CD4-positive, alpha-beta T cell treated with Interleukin-6 at 100 ng/mL for 8 hours (primary cell): ENCODE results near the gene RNF141.

Source experiments
- DNase-seq: peaks from one replicate; pipeline ENCODE4 v3.0.0-alpha.2; 2020; ENCODE audit warnings: mixed read lengths, low spot score

RNF141 gene

GRCh38 chr11:10540915-10541560 lies at the start of gene RNF141:
Gene RNF141 (minus strand): TSS chr11:10541187. CDS start chr11:10534158, 7,029 bp downstream.
- peak; percentile 90 for DNase-seq

- DNase-seq: no peak
Measured at GRCh38 chr11:10590218-10590915, 49.4 kb upstream of the RNF141 start.

- no peak for DNase-seq
Measured at GRCh38 chr11:10588904-10589303, 47.9 kb upstream of the RNF141 start.

- DNase-seq: no peak
Measured at GRCh38 chr11:10587995-10588394, 47.0 kb upstream of the RNF141 start.

GRCh38 chr11:10587388-10587787 lies 46.4 kb upstream of the RNF141 start:
- DNase-seq: no peak

GRCh38 chr11:10584071-10584501 lies 43.1 kb upstream of the RNF141 start:
- DNase-seq: no peak

- no peak for DNase-seq
Measured at GRCh38 chr11:10581481-10582019, 40.6 kb upstream of the RNF141 start.

- no peak for DNase-seq
Measured at GRCh38 chr11:10580623-10581022, 39.6 kb upstream of the RNF141 start.

GRCh38 chr11:10579700-10580099 lies 38.7 kb upstream of the RNF141 start:
- DNase-seq: no peak

GRCh38 chr11:10576035-10576398 lies 35.0 kb upstream of the RNF141 start:
- DNase-seq: no peak

GRCh38 chr11:10575346-10576034 lies 34.5 kb upstream of the RNF141 start:
- DNase-seq: no peak

GRCh38 chr11:10573556-10573955 lies 32.6 kb upstream of the RNF141 start:
- DNase-seq: no peak

GRCh38 chr11:10573028-10573427 lies 32.0 kb upstream of the RNF141 start:
- DNase-seq: no peak

- no peak for DNase-seq
Measured at GRCh38 chr11:10572533-10572932, 31.5 kb upstream of the RNF141 start.

- no peak for DNase-seq
Measured at GRCh38 chr11:10568486-10568941, 27.5 kb upstream of the RNF141 start, which contains the start of gene LYVE1. Gene LYVE1 (minus strand): TSS chr11:10568665. CDS start chr11:10568532, 133 bp downstream.

GRCh38 chr11:10567446-10567845 lies 26.5 kb upstream of the RNF141 start:
- DNase-seq: no peak

- DNase-seq: no peak
Measured at GRCh38 chr11:10566257-10566957, 25.4 kb upstream of the RNF141 start.

- DNase-seq: no peak
Measured at GRCh38 chr11:10565493-10565892, 24.5 kb upstream of the RNF141 start.

GRCh38 chr11:10564696-10565318 lies 23.8 kb upstream of the RNF141 start:
- DNase-seq: no peak

- no peak for DNase-seq
Measured at GRCh38 chr11:10564030-10564429, 23.0 kb upstream of the RNF141 start.

- DNase-seq: no peak
Measured at GRCh38 chr11:10561947-10562346, 21.0 kb upstream of the RNF141 start.
